Measurements from ENCODE around the gene SLC22A6.

DNA sequence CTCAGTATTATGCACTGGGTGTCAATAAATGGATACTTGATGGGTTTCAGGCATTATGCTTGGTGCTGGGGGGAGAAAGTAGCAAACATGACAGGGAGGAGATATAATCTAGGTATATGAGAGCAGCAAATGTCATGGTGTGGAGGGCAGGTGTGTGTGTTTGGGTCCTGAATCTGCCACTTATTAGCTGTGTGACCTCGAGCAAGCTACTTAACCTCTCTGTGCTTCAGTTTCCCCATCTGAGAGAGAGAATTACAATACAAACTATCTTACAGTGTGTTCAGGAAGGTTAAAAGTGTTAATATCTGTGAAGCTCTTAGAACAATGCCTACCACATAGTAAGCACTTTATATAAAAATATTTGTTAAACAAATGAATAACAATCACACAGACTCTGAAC, 28.1 kb upstream of the SLC22A6 start:
- TF ChIP-seq POLR2AphosphoS5 (IDR thresholded peaks at IDR 0.05; ENCODE audit: low read depth, low read length) = no peak
- no peak for TF ChIP-seq POLR2A (IDR thresholded peaks at IDR 0.05; ENCODE audit: low read depth, low read length)
